GM21825 (cell line): ENCODE measurements around the gene FUT7.

ENCODE experiments used
- ATAC-seq: cut with Tn5 transposase; IDR thresholded peaks from one replicate; pipeline ENCODE4 v1.9.1; 2021; ENCODE audit warnings: mild to moderate bottlenecking, moderate library complexity; ENCODE audit not compliant: unreplicated experiment

FUT7 gene

GRCh38 chr9:136985027-136985602 is 46.8 kb downstream of the FUT7 start:
- ATAC-seq: no peak

- ATAC-seq: no peak
These were observed 47.3 kb downstream of the FUT7 start for GRCh38 chr9:136984464-136985026.

- ATAC-seq: no peak
These were observed 48.1 kb downstream of the FUT7 start for GRCh38 chr9:136983656-136984314.

GRCh38 chr9:136983167-136983566 is 48.7 kb downstream of the FUT7 start:
- ATAC-seq: no peak

- ATAC-seq: no peak
These were observed 49.4 kb downstream of the FUT7 start, which contains the start of gene LCNL1 for GRCh38 chr9:136982232-136983051. Gene LCNL1, plus strand, starts transcription at chr9:136982993. Its CDS starts 594 bp downstream, at chr9:136983587.

GRCh38 chr9:136981588-136982231 is 50.2 kb downstream of the FUT7 start:
- ATAC-seq: no peak

GRCh38 chr9:136980669-136981478 is 51.0 kb downstream of the FUT7 start:
- ATAC-seq: no peak
